ENCODE results near the gene TACC2. TPM values are rescaled to one million over a fixed set of nuclear protein-coding genes. Genes with fewer than 3 reads are reported as not detected.

TACC2 gene
- total and polyA plus RNA-seq, 9 of the 15 experiments (the other 6 are each of a cell fraction or from before 2014, with no cell fraction given): under 0.01 to 0.35 (median 0.03) TPM; not detected in 6

DNA sequence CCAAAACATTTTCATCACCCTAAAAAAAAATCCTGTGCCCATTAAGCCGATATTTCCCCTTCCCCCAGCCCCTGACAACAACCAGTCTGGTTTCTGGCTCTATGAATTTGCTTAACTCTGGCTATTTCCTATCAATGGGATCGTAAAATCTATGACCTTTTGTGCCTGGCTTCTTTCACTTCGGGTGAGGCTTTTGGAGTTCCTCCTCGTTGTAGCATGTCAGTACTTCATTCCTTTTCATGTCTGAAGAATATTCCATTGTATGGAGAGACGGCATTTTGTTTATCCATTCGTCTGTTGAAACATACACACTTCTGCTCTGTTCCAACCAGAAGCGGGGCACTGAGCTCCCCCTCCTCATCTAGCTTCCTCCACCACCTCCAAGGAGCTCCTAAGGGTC lies 29.5 kb downstream of the TACC2 start (continued):
- TF ChIP-seq, protein P1, sequence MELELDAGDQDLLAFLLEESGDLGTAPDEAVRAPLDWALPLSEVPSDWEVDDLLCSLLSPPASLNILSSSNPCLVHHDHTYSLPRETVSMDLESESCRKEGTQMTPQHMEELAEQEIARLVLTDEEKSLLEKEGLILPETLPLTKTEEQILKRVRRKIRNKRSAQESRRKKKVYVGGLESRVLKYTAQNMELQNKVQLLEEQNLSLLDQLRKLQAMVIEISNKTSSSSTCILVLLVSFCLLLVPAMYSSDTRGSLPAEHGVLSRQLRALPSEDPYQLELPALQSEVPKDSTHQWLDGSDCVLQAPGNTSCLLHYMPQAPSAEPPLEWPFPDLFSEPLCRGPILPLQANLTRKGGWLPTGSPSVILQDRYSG (tag; conservative IDR thresholded peaks at IDR 0.05; ENCODE audit: low read depth): no peak
- TF ChIP-seq RBM15 (IDR thresholded peaks at IDR 0.05; ENCODE audit: insufficient read depth, low read length) (no peak), KAT2B (IDR thresholded peaks at IDR 0.05; ENCODE audit: low read depth, low read length) (no peak), ZNF75A (CRISPR knock-in tag; IDR thresholded peaks at IDR 0.05) (no peak), ZNF717 (CRISPR knock-in tag; IDR thresholded peaks at IDR 0.05) (no peak), RBBP5 (IDR thresholded peaks at IDR 0.05; ENCODE audit: borderline replicate concordance, insufficient read depth, low read length, poor library complexity, severe bottlenecking) (no peak), GTF2F1 (IDR thresholded peaks at IDR 0.05; ENCODE audit: low read depth, low read length) (no peak), ZNF79 (CRISPR knock-in tag; IDR thresholded peaks at IDR 0.05; ENCODE audit: low read depth) (no peak)

DNA sequence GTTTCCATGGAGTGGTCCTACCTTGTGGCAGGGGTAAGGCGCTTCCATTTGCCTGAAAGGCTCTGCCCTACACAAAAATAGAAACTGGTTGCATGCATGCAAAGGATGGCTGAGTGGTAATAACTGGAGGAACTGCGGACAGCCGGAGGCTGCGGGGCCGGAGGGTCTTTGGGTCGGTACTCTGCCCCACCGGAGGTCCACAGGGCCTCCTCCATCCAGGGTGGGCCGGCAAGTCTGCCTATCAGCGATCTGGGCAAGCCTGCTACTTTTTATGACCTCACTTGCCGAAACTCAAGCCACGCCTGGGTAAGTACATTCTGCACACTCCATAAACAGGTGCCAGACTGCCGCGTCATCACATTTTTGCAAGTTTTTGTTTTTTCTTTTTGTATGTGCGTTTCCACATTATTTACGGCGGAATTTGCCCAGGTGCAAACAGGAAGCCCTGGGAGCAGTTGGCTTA lies 30.0 kb downstream of the TACC2 start:
- no peak for ATAC-seq
- ChIA-PET POLR2A (no interaction called here), CTCF (ENCODE audit: low intra/inter-chr PET ratio) (no interaction called here)
- in situ Hi-C loops (cut with MboI) (no loop called here), intact Hi-C loops (cut with micrococcal nuclease) (no loop called here)
- FAIRE-seq: no peak
- Histone ChIP-seq H3K79me2 (ENCODE audit: control insufficient read depth, insufficient read depth, low read length) (no peaks in the 10 kb centered on the region), H3K36me3 (ENCODE audit: control insufficient read depth, insufficient read depth, low read length) (no peaks in the 10 kb centered on the region), H3K27ac (ENCODE audit: extremely low read depth, low read depth, low read length) (no peak overlapping the region), H3K9me1 (ENCODE audit: control insufficient read depth, insufficient read depth, low read length) (no peaks in the 10 kb centered on the region), H3K9me3 (replicated peaks; ENCODE audit: control insufficient read depth, insufficient read depth, low read depth, low read length) (no peaks in the 10 kb centered on the region), H3K4me2 (ENCODE audit: insufficient read depth, low read length) (no peak overlapping the region), H3K27me3 (ENCODE audit: control insufficient read depth in 2 of 2, insufficient read depth in 2 of 2, low read length in 2 of 2) (peaks cover 16 to 29% of the 10 kb centered on the region in 2 experiments), H3K9ac (ENCODE audit: insufficient read depth in 1 of 2, low read depth in 2 of 2, low read length in 2 of 2) (no peak overlapping the region), H3K4me1 (replicated peaks in 1 of 2; ENCODE audit: control insufficient read depth in 2 of 2, insufficient read depth in 2 of 2, low read length in 2 of 2) (no peaks in the 10 kb centered on the region), H3K4me3 (no peak overlapping the region), H4K20me1 (replicated peaks; ENCODE audit: control insufficient read depth, insufficient read depth, low read length) (no peaks in the 10 kb centered on the region), H2AFZ (ENCODE audit: low read depth, low read length) (no peak overlapping the region)
- WGBS (ENCODE audit: insufficient coverage, low coverage, missing lambda C conversion rate): 12% methylated on average over 13 of the region's 16 CpGs
- DNase-seq (ENCODE audit: extremely low read depth in 1 of 4, low spot score in 3 of 4): no peak
- BruUV-seq (replicated peaks): no TSS peak
- peak; percentile 65 for TF ChIP-seq C11orf30 (IDR thresholded peaks at IDR 0.05; ENCODE audit: low read depth)
- TF ChIP-seq ZNF316 (IDR thresholded peaks at IDR 0.05): peak; percentile 70
- peak; percentile 65 for TF ChIP-seq MAFG (tag; conservative IDR thresholded peaks at IDR 0.05)
- TF ChIP-seq LARP7 (IDR thresholded peaks at IDR 0.05): no peak
- peak; percentile 20; the same call in 1 of the 2 replicates for TF ChIP-seq MAFK (IDR thresholded peaks at IDR 0.05; ENCODE audit: low read length)
- TF ChIP-seq, protein P2, sequence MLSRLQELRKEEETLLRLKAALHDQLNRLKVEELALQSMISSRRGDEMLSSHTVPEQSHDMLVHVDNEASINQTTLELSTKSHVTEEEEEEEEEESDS (CRISPR knock-in tag; IDR thresholded peaks at IDR 0.05): no peak
